ENCODE results near the gene ALPG.
"Not testable (repeated sequence)": the region's sequence is repeated elsewhere in the genome, so short reads cannot be mapped to it uniquely, and the experiment has no call there.

DNA sequence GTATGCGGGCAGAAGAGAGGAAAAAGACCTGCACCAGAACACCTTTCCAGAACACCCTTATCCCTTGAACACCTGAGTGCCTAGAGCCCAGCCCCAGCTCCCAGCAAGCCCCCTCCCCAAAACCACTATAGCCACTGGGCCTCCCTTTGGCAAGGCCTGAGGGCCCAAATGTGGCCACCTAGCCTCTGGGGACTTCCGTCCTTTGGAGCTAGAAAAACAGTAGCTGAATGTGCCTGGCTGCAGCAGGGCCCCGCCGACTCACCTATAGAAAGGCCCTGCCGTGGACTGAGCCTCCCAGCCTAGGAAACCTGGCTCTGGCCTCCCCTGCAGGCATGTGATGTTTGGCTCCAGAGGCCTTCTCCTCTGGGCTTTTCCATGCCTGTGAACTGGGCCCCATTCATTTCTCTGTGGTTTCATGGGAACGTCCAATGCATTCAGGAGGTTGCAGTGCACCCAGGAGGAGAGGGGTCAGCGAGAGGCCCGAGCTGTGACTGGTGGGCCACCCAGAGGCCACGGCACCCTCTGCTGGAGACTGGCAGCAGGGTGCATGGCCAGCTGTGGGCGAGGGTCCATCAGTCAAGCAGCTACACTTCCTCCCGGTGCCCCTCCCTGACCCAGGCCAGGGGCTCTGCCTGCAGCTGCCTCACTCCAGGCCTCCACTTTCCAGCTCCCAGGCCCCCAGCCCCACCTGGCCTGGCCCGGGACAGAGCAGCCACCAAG lies 43.4 kb upstream of the ALPG start:
- TF ChIP-seq CTCF (IDR thresholded peaks at IDR 0.05 in 8 of 11, conservative IDR thresholded peaks at IDR 0.05 in 3 of 11); POLR2A (IDR thresholded peaks at IDR 0.05): not testable (repeated sequence)
